A673 (cell line): ENCODE results near the gene APOA1. TPM values are rescaled to one million over a fixed set of nuclear protein-coding genes. Genes with fewer than 3 reads are reported as not detected.

Source experiments
- BruUV-seq: library from RNA; stranded (reverse); fragments of 400-500 nt; replicated peaks from 2 replicates; lab custom pipeline; 2021; lab: Mats Ljungman, UMichigan
- CTCF ChIA-PET: fragments of 300-600 bp; sonication (Branson Sonifier 250); formaldehyde crosslinking; loops from one replicate; lab custom pipeline; 2022; ENCODE audit warnings: antibody characterized with exemption; lab: Charles Lee
- POLR2A ChIA-PET: fragments of 300-600 bp; sonication (Branson Sonifier 250); formaldehyde crosslinking; loops from one replicate; lab custom pipeline; 2022; ENCODE audit warnings: antibody characterized with exemption; ENCODE audit not compliant: low non-redundant PET; lab: Charles Lee
- DNase-seq: peaks from one replicate; pipeline ENCODE4 v3.0.0-alpha.2; 2015; ENCODE audit warnings: low spot score
- H3K27ac ChIP-seq: fragments of 200-600 bp; sonication (generic); 2 replicates; pipeline ENCODE4 v1.5.1; 2016; ENCODE audit warnings: mixed run types, low read depth, mild to moderate bottlenecking, mixed read lengths, antibody characterized with exemption, low read length; ENCODE audit not compliant: poor library complexity, severe bottlenecking
- H3K27me3 ChIP-seq: fragments of 200-600 bp; sonication (generic); replicated peaks from 2 replicates; pipeline ENCODE4 v1.6.1; 2017; ENCODE audit warnings: mixed run types, low read depth, mild to moderate bottlenecking, mixed read lengths, antibody characterized with exemption, low read length; ENCODE audit not compliant: insufficient read depth, poor library complexity
- H3K36me3 ChIP-seq: fragments of 200-600 bp; sonication (generic); 2 replicates; pipeline ENCODE4 v1.6.1; 2016; ENCODE audit warnings: mixed run types, mild to moderate bottlenecking, mixed read lengths, antibody characterized with exemption, low read length; ENCODE audit not compliant: insufficient read depth, poor library complexity, severe bottlenecking
- H3K4me1 ChIP-seq: fragments of 200-600 bp; sonication (generic); 2 replicates; pipeline ENCODE4 v1.6.1; 2017; ENCODE audit warnings: mixed run types, mild to moderate bottlenecking, mixed read lengths, antibody characterized with exemption, low read length; ENCODE audit not compliant: insufficient read depth, poor library complexity, severe bottlenecking
- H3K4me3 ChIP-seq: fragments of 200-600 bp; sonication (generic); 2 replicates; pipeline ENCODE4 v1.5.1; 2016; ENCODE audit warnings: low read depth, mixed run types, mild to moderate bottlenecking, mixed read lengths, low read length; ENCODE audit not compliant: poor library complexity, severe bottlenecking
- H3K9me3 ChIP-seq: fragments of 200-600 bp; sonication (generic); 2 replicates; pipeline ENCODE4 v1.6.1; 2016; ENCODE audit warnings: mixed run types, low read depth, mild to moderate bottlenecking, mixed read lengths, antibody characterized with exemption, low read length; ENCODE audit not compliant: poor library complexity, severe bottlenecking
- EZH2 ChIP-seq: fragments of 200-600 bp; sonication (generic); IDR thresholded peaks from 2 replicates; pipeline ENCODE4 v1.6.1; 2017; ENCODE audit warnings: borderline replicate concordance, low read depth, mild to moderate bottlenecking, mixed read lengths, antibody characterized with exemption, low read length; ENCODE audit not compliant: poor library complexity, severe bottlenecking
- intact Hi-C: fragments of 100-400 bp; cut with micrococcal nuclease; formaldehyde crosslinking; loops from one replicate; pipeline ENCODE4 v1.10.0; 2022; ENCODE audit not compliant: unreplicated experiment
- total RNA-seq: library from RNA; stranded (reverse); gene quantifications from 2 replicates; pipeline ENCODE4 v1.2.3, GENCODE V29; 2021
- TF ChIP-seq, protein P1 (sequence below): fragments of 300-800, 200-600 bp; sonication (generic); conservative IDR thresholded peaks from 2 replicates; pipeline ENCODE4 v1.5.1; 2017; ENCODE audit warnings: low read depth, mild to moderate bottlenecking, antibody characterized with exemption, low read length, moderate library complexity, mixed read lengths

The APOA1 gene
- total RNA-seq, 1 experiment from 2014 or later: 0.43 TPM

DNA sequence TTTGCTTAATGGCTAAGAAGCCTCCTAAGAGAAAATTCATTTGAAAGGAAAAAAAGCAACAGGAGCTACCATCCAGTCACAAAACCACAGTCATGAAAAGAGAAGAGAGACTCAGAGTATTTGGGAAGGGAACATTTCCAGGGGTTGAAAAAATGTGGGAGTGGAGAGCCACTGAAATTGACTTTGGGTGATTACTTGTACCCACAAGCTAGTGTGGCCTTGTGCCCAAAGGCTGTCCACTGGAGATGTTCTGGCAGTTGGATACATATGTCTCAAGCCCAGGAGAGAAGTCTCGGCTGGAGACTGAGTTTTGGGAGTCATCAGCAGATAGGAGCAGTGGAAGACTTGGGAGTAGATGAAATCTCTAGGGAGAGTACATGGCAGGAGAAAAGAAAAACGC, 42.6 kb downstream of the APOA1 start:
- H3K27me3 ChIP-seq: no peaks in the 10 kb centered on the region
- intact Hi-C loops: no loop called here
- ChIA-PET CTCF (interaction anchor here (0.6 to 0.7 kb wide), 2 partner anchors 132 to 579 kb away, joined by 3 to 5 read pairs; no protein-coding TSS in a partner anchor), POLR2A (no interaction called here)
- H3K36me3 ChIP-seq: no peaks in the 10 kb centered on the region
- no peak overlapping the region for H3K27ac ChIP-seq
- no peaks in the 10 kb centered on the region for H3K4me1 ChIP-seq
- no peaks in the 10 kb centered on the region for H3K9me3 ChIP-seq
- no peak for DNase-seq
- TF ChIP-seq EZH2: no peak
- TF ChIP-seq, protein P1, sequence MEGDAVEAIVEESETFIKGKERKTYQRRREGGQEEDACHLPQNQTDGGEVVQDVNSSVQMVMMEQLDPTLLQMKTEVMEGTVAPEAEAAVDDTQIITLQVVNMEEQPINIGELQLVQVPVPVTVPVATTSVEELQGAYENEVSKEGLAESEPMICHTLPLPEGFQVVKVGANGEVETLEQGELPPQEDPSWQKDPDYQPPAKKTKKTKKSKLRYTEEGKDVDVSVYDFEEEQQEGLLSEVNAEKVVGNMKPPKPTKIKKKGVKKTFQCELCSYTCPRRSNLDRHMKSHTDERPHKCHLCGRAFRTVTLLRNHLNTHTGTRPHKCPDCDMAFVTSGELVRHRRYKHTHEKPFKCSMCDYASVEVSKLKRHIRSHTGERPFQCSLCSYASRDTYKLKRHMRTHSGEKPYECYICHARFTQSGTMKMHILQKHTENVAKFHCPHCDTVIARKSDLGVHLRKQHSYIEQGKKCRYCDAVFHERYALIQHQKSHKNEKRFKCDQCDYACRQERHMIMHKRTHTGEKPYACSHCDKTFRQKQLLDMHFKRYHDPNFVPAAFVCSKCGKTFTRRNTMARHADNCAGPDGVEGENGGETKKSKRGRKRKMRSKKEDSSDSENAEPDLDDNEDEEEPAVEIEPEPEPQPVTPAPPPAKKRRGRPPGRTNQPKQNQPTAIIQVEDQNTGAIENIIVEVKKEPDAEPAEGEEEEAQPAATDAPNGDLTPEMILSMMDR: no peak
- H3K4me3 ChIP-seq: no peak overlapping the region
- no TSS peak for BruUV-seq

DNA sequence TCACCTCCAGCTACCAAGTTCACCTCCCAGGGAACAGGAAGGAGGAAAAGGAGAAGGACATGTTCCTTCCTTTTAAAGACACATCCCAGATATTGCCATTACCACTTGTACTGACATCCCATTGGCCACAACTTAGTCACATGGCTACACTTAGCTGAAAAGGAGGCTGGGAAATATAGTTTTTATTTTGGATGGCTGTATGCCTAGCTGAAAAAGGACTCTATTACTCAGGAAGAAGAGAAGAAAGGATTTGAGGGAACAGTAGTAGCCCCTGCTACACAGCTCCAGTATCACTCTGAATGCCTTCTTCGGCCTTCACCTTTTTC, 43.7 kb downstream of the APOA1 start:
- intact Hi-C loops: no loop called here

DNA sequence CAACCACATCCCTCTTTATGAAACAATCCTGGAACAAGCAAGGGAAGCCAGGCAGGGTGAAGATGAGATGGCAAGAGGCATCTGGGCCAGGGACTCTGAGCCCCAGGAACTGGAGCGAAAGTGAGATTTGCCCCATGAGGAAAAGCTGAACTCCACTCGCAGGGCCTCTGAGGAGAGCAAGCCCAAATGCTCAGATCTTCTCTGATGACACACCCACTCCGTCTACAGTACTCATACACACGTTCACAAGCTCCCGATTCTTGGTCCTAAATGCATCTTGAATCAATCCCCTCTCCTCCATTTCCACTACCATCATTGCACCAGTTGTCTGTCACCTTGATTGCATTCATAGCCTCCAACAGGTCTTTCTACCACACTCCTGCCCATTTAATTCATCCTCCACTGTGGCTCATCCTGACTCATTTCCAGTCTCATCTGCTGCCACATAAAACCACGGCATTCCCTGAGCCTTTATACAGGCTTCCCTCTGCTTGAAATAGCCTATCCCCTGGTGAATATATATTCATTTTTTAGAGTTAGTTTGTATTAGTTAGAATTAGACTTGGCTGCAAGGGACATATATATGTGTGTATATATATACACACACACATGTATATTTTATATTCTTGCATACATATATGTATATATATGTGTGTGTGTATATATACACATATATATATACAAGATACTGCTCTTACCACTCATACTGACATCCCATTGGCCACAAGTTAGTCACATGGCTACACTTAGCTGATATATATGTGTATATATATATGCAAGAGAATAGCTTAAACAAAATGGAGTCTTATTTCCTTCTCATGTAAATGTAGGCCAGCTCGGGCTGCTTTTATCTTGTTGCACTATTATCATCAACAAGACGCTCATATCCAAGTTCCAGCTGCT, 44.3 kb downstream of the APOA1 start:
- Histone ChIP-seq H3K27ac (no peak overlapping the region), H3K36me3 (no peaks in the 10 kb centered on the region), H3K4me1 (peaks cover 4% of the 10 kb centered on the region), H3K9me3 (no peaks in the 10 kb centered on the region), H3K4me3 (no peak overlapping the region), H3K27me3 (no peaks in the 10 kb centered on the region)
- BruUV-seq: no TSS peak
- CTCF ChIA-PET: no interaction called here
- intact Hi-C loops: no loop called here
- POLR2A ChIA-PET: interaction anchor here (0.6 kb wide), 1 partner anchor 373 kb away, joined by 3 read pairs; no protein-coding TSS in a partner anchor
- no peak for DNase-seq
- TF ChIP-seq, protein P1: no peak
- TF ChIP-seq EZH2: no peak

More for the DNA sequence above, 43.7 kb downstream of the APOA1 start:
- Histone ChIP-seq H3K36me3 (no peaks in the 10 kb centered on the region), H3K27me3 (no peaks in the 10 kb centered on the region), H3K27ac (no peak overlapping the region), H3K4me3 (no peak overlapping the region), H3K4me1 (no peaks in the 10 kb centered on the region), H3K9me3 (no peaks in the 10 kb centered on the region)
- ChIA-PET CTCF (no interaction called here), POLR2A (interaction anchor here (0.6 kb wide), 1 partner anchor 373 kb away, joined by 3 read pairs; no protein-coding TSS in a partner anchor)
- no TSS peak for BruUV-seq
- peak; percentile 53 for DNase-seq
- TF ChIP-seq EZH2: no peak
- TF ChIP-seq, protein P1: no peak
